NCI-H2107 (cell line): ENCODE results near the gene TERT.
A peak's percentile ranks its signal among the peaks of the same experiment; 100 is the strongest.

Experiments used
- DNase-seq: peaks from one replicate; lab custom pipeline; 2025; lab: John Stamatoyannopoulos, UW

Gene TERT

DNA sequence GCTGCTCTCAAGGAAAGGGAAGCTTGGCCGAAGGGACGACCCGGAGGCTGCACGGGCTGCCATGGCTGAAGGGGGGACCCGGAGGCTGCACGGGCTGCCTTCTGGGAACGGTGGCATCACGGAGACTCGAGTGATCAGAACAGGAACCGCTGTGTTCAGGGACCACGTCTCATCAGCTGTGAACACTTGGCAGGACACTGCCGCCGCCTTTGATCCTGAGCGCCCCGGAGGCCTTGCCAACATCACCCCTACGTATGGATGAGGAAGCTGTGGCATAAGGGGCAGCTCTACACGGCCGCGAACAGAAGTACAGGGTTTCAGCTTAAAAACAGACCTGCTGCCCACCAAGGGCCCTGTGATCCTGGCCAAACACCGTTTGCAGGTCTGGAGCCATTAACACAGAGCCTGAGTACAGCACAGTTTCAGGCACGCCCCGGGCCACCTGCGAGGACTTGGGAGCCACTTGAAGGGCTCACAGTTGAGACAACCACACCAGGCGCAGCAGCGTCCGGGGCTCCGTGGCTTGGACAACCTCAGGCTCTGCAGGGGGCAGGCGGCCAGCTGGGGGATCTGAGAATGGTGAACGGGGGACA lies 23.9 kb upstream of the TERT start:
- no peak for DNase-seq

DNA sequence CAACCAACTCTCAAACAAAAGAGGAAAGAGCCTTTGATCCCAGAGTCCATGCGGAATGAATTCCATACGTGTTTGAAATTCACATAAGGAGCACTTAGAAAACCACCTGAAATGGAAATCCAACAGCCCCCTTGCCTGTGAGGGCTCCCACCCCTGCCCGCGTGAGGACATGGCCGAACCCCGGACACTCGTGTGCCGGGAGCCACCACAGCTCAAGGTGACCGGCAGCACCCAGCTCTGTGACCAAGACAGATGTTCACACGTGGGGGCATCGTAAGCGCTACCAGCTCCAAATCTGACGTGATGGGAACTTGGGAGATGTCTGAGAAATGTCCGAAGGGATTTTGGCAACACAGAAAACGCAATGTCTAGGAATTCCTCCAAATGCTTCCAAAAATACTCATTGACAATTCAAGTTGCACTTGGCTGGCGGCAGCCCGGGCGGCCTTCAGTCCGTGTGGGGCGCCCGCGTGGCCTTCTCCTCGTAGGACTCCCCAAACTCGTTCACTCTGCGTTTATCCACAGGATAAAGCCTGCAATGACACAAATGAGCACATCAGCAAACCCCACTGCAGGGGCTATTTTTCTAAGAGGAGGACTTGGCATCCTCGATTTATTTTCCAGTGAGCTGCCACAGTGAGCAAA lies 23.2 kb upstream of the TERT start:
- no peak for DNase-seq

DNA sequence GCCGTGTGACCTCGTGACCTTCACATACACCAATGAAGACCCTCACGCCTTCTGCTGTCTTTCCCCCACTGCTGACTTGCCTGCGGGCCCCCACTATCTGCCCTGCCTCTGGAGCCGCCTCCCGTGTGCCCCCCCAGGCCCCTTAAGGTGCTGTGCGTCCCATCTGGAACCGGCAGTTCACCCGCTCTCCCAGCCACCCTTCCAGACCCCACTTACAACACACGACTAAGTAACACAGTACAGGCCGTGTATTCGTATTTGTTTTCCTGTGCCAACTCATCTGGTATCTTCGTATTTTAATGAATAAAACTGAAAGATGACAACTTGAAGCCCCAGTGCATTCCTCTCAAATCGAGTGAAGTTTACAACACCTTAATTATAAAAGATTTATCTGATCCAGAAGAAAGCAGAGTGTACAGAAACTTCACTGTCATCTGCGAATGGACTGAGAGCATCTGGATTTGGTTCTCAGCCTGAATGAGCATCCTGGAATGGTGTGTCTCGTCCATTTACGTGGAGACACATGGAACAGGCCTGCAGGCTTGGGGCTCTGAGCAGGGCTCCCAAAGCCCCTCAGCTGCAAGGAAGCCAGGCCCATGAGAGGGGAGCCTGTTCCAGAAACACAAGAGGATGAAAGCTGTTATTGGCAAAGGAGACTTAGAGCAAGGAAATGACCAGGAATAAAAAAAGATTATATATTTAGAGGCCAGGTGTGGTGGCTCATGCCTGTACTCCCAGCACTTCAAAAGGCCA lies 21.9 kb upstream of the TERT start:
- no peak for DNase-seq

DNA sequence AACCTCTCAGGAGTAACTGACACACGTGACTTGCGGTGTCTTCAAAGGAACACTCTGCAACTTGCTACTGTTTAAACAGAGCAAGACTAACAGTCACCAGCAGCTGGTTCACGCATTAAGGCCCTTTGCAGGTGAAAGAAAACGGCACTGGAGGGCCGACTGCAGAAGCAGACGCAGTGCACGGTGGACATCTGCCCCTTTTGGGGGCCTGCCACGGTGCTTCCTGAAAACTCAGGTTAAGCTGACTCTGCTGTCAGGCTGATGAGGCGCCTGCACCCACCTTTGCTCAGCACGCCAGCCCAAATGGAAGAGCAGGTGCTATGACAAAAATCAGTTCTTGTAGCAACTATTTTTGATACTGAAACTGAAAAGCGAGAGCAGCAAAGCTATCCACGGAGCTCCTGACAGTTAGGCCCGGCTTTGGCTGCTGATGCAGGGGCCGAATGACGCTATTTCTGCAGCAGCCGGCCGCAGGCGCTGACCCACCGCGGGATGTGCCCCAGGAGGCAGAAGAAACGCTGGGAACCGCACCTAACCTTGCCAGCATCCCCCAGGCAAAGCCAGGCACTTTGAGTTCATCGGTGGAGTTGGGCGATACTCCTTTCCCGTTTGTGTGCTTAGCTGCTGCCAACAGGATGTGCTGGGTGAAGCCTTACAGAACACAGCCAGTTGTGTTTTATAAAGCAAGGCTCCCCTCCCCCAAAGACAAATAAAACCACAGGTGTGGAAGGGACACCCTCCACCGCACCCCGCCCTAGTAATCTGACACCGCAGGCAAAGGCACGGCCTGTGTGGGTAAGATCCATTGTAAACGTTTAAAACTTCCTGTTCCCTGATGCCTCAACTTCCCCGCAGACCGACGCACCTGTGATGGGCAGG lies 21.1 kb upstream of the TERT start:
- peak; percentile 96 for DNase-seq

DNA sequence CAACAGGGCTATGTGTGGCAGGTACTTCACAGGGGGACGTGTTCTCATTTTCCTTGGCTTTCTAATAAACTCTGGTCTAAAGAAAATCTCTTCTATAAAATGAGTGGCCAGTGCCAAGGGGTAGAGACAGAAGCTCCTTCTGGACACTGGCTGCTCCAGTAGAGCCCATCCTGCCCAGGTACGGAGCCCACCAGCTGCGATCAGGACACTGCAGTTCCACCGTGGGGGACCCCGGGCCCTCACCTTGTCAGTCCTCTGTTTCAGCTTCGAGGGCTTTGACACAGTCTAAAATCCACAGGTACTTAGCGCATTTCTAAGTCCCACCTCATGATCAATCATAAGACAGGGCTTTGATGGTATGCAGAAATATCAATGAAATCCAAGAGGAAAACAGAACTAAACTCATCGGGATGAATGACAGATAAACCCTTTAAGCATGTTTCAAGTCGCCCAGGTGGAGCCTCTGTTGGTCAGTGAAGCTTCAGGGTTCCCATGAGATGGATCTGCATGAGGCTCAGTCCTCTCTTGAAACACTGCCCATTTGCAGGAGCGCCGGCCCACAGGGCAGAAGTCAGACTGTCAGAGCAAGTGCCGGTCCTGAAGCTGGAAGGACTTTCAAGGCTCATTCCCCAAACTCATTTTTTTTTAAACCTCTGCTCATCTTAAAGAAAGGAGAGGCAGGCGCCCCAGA lies 20.3 kb upstream of the TERT start:
- DNase-seq: no peak

DNA sequence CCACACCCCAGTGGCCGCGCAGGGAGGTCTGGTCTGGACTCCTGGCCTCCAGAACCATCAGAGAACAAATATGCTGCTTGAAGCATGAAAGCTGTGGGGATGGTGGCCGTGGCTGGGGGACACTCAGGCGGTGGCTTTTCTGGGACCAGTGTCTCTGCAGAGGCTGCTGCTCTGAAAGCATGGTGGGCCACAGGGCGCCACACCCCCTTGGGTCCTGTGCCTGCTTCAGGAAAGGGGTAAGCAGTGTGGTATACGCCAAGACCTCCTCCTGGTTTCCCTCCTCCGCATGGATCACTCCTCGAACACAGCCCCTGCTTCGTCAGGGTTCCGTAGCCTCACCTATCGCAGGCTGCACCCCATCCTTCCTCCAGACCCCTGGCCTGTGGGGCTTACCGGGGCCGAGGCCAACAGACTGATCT lies 19.7 kb upstream of the TERT start:
- DNase-seq: no peak

DNA sequence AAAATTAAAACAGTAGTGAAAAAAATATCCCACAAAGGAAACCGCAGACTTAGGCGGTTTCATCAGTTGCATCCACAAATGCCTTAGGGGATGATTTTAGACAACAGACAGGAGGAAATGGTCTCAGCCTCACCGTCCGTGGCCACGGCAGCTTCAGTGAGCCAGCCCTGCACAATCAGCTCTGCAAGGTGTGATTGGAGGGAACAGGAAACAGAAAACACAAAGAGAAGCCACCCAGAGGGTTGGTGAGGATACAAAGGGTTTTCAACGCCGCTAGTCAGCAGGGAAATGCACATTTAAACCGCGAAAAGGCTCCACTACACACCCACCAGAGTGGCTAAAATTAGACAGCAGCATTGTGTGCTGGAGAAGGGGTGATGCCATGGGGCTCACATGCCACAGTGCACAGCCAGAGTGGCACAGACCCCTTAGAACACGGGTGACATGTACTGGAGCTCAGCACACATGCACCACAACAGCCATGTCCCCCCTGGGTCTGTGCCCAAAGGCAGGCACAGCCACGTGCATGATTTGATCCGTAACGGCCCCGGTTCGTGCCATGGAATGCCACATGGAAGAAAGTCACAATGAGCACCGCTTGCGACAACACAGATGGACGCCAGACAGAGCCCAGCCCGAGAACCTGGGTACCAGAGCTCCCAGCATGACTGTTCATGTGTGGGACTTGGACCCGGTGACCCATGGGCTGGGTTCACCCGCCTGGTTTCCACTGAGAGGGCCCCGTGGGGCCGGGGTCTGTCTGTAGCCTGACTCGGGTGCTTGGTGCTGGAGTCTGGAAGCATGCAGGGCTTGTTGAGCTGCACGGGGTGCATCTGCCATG lies 18.3 kb upstream of the TERT start:
- DNase-seq: no peak

DNA sequence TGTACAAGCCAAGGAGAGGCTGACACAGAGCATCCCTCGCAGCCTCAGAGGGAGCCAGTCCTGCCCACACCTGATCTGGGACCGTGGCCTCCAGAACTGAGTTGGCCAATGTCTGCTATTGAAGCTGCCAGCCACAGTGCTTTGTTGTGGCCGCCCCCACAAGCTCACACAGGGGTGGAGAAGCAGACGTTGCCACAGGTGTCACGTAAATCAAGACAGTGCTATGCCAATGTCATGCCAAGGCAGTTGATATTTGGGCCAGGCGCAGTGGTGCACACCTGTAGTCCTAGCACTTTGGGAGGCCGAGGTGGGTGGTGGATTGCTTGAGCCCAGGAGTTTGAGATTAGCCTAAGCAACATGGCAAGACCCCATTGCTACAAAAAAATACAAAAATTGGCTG lies 17.3 kb upstream of the TERT start:
- DNase-seq: no peak

DNA sequence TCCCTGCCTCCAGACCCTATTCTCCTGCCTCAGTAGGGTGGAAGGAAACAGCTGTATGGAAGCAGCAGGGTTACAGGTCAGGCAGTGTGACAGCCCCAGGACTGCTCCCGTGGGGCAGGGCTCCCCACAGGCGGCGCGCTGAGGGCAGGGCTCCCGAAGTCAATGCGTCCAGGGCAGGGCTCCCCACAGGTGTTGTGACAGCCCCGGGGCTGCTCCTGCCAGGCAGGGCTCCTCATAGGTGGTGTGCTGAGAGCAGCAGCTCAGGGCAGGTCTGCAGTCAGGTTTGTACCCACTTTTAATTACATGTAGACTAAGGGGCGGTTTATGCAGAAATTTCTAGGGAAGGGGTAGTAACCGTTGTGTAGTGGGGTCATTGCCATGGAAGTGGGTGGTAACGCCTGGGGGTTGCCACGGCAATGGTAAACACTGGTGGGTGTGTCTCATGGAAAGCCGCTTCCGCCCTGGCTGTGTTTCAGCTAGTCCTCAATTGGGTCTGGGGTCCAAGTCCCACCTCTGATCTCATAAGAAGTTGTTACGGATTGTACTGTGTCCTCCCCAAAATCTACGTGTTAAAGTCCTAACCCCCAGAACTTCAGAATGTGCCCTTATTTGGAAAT lies 16.7 kb upstream of the TERT start:
- DNase-seq: no peak

DNA sequence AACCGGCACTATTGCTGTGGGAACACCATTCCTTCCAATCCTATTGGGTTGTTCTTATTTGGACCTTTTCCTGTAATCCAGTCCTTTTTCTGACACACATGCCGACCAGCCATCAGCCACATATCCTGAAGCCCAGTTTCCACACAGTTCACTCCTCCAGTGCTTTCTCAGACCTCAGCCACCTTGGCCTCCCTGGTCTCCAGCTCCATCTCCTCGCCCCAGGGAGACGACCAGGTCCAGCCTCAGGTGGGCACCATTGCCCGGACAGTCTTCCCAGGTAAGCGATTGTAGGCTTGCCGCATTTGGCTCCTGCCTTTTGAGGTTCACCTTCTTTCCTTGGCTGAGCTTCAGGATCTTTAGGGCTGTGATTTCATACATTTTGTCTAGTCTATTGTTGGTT lies 15.2 kb upstream of the TERT start:
- no peak for DNase-seq

DNA sequence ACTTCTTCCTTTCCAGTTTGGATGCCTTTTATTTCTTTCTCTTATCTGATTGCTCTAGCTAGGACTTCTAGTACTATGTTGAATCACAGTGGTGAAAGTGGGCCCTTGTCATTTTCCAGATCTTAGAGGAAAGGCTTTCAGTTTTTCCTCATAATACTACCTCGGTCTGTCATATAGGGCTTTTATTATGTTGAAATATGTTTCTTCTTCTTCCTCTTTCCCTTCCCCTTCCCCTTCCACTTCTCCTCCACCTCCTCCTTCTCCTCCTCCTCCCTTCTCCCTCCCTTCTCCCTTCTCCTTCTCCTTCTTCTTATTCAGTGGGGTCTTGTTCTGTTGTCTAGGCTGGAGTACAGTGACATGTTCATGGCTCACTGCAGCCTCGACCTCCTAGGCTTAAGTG lies 9.2 kb upstream of the TERT start:
- no peak for DNase-seq

DNA sequence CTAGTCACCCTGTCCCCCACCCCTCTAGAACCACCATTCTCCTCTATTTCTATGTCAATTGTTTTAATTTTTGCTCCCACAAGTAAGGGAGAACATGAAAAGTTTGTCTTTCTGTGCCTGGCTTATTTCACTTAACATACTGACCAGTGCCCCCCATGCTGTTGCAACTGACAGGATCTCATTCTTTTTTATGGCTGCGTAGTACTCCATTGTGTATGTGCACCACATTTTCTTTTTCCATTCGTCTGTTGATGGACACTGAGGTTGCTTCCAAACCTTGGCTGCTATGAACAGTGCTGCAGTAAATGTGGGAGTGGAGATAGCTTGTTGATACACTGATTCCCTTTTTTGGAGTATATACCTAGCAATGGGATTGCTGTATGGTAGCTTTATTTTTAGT lies 7.4 kb upstream of the TERT start:
- no peak for DNase-seq

DNA sequence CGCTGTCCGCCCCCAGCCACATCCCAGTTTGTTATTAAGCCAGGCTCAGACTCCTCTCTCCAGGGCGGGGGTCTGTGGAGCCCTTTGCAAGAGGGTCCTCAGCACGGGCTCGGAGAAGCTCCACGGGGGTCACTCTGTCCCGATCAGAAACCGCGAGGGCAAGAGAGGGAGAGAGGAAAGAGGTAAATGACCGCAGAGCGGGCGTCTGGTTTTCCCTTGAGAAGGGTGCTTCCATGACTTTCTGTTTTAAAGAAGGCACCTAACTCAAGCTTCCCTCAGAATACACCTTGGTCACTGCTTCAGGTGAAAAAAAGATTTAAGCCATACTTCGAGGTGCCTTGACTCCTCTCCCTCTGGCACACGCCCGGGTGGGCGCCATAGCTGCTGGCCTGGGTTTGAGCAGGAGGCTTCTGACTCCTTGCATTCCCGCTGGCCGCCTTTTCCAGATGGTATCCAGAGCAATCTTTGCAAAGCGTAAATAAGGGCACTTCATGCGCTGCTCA lies 5.8 kb upstream of the TERT start:
- DNase-seq: no peak

DNA sequence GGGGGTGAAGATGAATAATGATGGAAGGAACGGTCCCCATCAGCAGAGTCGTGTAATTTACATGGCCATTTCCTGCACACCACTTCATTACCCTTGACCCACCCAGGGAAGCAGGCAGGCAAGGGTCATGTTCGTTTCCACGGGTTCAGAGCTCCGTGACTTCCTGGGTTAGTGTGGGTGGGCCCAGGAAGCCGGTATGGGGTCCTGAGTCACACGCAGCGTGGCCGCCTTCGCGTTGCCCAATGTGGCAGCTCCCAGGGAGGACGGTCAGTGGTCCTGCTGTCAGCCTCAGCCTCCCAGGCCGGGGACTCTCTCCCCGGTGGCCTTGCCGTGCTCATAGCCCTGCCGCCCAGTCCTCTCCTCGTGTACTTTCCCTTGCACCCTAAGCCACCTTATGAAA lies 5.1 kb upstream of the TERT start:
- no peak for DNase-seq

DNA sequence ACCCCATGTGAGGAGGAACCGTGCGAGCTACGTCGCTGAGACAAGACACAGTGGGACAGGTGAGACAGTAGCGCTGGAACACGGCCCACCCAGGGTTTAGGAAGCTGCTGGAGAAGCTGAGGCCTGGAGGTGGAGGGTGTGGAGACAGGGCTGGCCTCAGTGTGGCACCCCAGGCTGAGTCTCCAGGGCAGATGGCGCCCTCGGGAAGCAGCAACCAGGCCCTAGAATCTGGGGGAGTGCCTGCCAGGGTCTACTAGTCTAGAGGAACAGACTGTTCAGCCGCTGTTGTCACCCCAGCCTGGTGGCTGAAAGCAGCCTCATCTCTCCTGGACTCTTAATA lies 4.6 kb upstream of the TERT start:
- DNase-seq: no peak

DNA sequence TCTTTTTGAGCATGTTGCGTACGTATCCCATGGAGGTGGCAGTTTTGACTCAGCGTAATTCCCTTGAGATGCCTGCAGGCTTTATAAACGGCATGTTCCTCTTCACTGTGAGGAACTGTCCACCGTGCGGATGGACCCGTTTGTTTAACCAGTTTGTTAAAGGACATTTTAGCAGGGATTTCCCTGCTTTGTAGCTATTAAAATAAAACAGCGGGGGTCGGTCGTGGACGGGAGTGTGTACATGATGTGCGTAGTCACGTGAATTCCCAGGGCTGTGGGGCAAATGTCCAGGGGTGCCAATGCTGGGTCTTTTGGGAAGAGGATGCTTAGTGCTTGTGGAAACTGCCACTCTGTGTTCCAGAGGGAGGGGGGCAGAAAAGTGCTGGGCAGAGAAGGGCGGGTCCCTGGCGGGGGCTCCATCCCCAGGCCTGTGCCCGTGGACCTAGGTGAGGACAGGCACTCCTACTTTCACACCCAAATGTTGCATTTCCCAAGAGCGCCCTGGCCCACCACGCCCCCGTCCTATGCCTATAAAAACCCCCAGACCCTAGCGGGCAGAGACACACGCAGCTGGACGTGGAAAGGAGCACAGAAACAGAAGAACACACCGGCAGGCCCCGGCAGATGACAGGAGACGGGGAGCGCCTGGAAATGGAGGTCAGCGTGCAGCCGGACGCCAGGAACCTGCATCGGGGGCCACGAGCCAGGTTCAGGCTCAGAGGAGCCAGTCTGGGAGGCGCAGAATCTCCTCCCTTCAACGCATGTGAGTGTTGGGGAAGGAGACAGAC lies 4.0 kb upstream of the TERT start:
- DNase-seq: no peak

DNA sequence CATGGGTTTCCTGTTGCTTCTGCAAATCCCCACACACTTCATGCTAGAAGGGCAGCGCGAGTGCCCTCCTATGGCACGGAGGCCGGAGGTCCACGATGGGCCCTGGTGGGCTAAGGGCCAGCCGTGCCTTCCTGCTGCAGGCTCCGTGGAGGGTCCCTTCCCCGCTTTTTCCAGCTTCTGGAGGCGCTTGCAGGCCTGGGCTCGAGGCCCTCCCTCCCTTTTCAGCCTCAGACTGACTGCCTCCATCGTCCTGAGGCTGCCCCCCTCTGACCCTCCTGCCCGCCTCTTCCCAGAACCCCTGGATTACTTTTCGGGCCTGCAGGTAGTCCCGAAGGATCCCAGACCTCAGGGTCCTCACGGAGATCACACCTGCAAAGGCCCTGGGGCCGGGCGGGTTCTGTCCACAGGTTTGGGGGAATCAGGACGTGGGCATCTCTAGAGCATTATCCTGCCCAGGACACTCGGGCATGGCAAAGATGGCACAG lies 3.2 kb upstream of the TERT start:
- no peak for DNase-seq

DNA sequence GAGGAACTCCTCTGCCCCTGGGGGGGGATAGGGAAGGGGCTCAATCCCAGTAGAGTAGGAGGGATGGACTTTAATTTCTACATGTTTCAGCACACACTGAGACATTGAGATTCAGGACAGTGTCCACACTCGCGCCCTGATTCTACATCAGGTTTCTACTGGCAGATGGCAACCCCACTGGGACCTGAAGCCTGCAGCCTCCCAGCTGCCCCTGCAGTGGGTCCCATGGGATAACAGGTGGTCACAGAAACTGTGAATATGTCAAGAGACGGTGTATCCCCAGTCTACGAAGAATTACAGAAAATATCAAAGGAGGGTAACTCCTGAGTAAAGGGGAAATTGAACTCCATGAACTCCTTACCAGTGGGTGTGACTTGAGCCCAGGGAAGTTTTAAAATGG lies 2.4 kb upstream of the TERT start:
- DNase-seq: no peak

DNA sequence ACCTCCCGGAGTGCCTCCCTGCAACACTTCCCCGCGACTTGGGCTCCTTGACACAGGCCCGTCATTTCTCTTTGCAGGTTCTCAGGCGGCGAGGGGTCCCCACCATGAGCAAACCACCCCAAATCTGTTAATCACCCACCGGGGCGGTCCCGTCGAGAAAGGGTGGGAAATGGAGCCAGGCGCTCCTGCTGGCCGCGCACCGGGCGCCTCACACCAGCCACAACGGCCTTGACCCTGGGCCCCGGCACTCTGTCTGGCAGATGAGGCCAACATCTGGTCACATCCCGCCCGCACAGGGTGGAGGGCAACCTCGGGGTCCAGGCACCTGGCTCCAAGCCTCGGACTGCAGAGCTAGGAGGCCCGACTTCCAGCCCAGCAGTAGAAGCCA lies 776 bp upstream of the TERT start:
- DNase-seq: no peak
